Esophagus muscularis mucosa (tissue), 4 donors: ENCODE data around the gene MCL1.

Experiments used
- EP300 ChIP-seq: sonication (generic); formaldehyde crosslinking; IDR thresholded peaks from one replicate; pipeline ENCODE4 v1.6.1; 2017; ENCODE audit warnings: antibody characterized with exemption
- POLR2A ChIP-seq: fragments of 450-650 bp; IDR thresholded peaks from one replicate; pipeline ENCODE4 v1.6.1; 2017; ENCODE audit warnings: antibody characterized with exemption, moderate library complexity, mild to moderate bottlenecking, low read depth
- POLR2AphosphoS5 ChIP-seq, 2 donors: sonication (generic); formaldehyde crosslinking; IDR thresholded peaks; one replicate each; pipeline ENCODE4 v1.6.1; 2017; ENCODE audit warnings: antibody characterized with exemption in 2 of 2
- TF ChIP-seq, protein P1 (sequence below), 3 experiments: fragments of 200-600 bp in 2 of 3; fragments of 450-650 bp in 1 of 3; sonication (generic) in 2 of 3; IDR thresholded peaks; one replicate each; pipeline ENCODE4 v1.5.1; 2017 to 2019; ENCODE audit warnings: antibody characterized with exemption in 3 of 3, mild to moderate bottlenecking in 2 of 3, moderate library complexity in 1 of 3

DNA sequence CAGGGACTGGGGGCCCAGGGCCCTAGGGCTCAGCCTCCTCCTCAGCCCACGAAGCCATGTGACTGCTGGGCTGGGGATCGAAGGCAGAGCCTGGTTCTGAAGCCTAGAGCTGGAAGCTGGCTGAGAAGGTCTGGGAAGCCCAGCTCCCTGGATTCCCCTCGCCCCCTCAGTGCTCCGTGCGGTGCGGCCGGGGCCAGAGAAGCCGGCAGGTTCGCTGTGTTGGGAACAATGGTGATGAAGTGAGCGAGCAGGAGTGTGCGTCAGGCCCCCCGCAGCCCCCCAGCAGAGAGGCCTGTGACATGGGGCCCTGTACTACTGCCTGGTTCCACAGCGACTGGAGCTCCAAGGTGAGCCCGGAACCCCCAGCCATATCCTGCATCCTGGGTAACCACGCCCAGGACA, 21.1 kb downstream of the MCL1 start:
- TF ChIP-seq, protein P1, sequence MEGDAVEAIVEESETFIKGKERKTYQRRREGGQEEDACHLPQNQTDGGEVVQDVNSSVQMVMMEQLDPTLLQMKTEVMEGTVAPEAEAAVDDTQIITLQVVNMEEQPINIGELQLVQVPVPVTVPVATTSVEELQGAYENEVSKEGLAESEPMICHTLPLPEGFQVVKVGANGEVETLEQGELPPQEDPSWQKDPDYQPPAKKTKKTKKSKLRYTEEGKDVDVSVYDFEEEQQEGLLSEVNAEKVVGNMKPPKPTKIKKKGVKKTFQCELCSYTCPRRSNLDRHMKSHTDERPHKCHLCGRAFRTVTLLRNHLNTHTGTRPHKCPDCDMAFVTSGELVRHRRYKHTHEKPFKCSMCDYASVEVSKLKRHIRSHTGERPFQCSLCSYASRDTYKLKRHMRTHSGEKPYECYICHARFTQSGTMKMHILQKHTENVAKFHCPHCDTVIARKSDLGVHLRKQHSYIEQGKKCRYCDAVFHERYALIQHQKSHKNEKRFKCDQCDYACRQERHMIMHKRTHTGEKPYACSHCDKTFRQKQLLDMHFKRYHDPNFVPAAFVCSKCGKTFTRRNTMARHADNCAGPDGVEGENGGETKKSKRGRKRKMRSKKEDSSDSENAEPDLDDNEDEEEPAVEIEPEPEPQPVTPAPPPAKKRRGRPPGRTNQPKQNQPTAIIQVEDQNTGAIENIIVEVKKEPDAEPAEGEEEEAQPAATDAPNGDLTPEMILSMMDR (IDR thresholded peaks at IDR 0.05) = no peak
- TF ChIP-seq POLR2AphosphoS5 (IDR thresholded peaks at IDR 0.05) (no peak), POLR2A (no peak), EP300 (no peak)
